Prostate gland (tissue), 2 donors: ENCODE data around the gene FHOD3. TPM values are rescaled to one million over a fixed set of nuclear protein-coding genes. Genes with fewer than 3 reads are reported as not detected.

Source experiments
- DNase-seq: peaks from one replicate; pipeline ENCODE4 v3.0.0-alpha.2; 2019; ENCODE audit warnings: low spot score
- H3K27ac ChIP-seq, 2 donors: fragments of 200-600 bp; sonication (generic); 2 replicates each; pipeline ENCODE4 v1.5.1; 2017 to 2019
- H3K27me3 ChIP-seq: fragments of 200-600 bp; sonication (generic); replicated peaks from 2 replicates; pipeline ENCODE4 v1.5.1; 2019; ENCODE audit not compliant: insufficient read depth
- H3K36me3 ChIP-seq, 2 donors: fragments of 200-600 bp; sonication (generic); 1 replicate in 1 of 2; 2 replicates in 1 of 2; pipeline versions ENCODE4 v1.5.1 to v1.8.1; 2017 to 2019
- H3K4me1 ChIP-seq: fragments of 200-600 bp; sonication (generic); replicated peaks from 2 replicates; pipeline ENCODE4 v1.5.1; 2019
- H3K4me3 ChIP-seq, 2 donors: fragments of 200-600 bp; sonication (generic); 2 replicates each; pipeline ENCODE4 v1.5.1; 2017 to 2019
- H3K9me3 ChIP-seq: fragments of 200-600 bp; sonication (generic); 2 replicates; pipeline ENCODE4 v1.5.1; 2017
- POLR2A ChIP-seq: fragments of 450-650 bp; IDR thresholded peaks from one replicate; pipeline ENCODE4 v1.6.1; 2016; ENCODE audit warnings: antibody characterized with exemption, mild to moderate bottlenecking
- POLR2AphosphoS5 ChIP-seq: sonication (generic); formaldehyde crosslinking; IDR thresholded peaks from one replicate; pipeline ENCODE4 v1.6.1; 2017; ENCODE audit warnings: antibody characterized with exemption
- WGBS: methylation state at CpG from one replicate; pipeline ENCODE4 v1.1.5; 2018; 5-methylcytosine and 5-hydroxymethylcytosine counted together
- intact Hi-C: fragments of 100-400 bp; cut with DNase I; formaldehyde crosslinking; loops from one replicate; pipeline ENCODE4 v1.14.2; 2022
- total RNA-seq, 2 donors: library from RNA; depleted of rRNA; stranded (reverse); fragments of >200 nt; gene quantifications; one replicate each; pipeline ENCODE4 v1.1.0, GENCODE V29; 2016
- TF ChIP-seq, protein P1 (sequence below), 4 experiments: fragments of 200-600 bp in 2 of 4; fragments of 450-650 bp in 2 of 4; sonication (generic) in 2 of 4; IDR thresholded peaks; 1 replicate in 3 of 4; 2 replicates in 1 of 4; pipeline ENCODE4 v1.5.1; 2016 to 2019; ENCODE audit warnings: antibody characterized with exemption in 4 of 4, mild to moderate bottlenecking in 2 of 4, moderate library complexity in 2 of 4

FHOD3 gene
- total RNA-seq, 2 donors from 2014 or later: 25.1 to 52.5 TPM

DNA sequence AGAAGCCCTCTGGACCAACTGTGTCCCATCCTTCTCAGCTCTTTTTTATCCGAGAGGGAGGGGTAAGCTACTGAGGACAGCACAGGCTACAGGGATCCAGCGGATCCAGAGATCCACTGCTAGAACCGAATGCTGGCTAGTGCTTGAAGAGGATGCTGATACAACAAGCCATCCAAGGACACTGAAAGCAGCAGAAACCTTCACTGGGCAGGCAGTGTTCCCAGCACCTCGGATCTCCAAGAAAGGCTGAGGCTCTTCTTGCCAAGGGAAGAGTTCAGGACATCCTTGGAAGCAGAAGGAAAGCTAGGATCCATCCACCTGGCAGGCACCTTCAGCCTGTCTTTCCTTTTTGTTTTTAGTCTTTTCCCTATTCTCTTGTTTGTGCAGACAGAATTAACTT, 13.2 kb upstream of the FHOD3 start:
- no peaks in the 10 kb centered on the region for H3K4me1 ChIP-seq
- WGBS: 47% methylated on average over 4 of the region's 4 CpGs
- DNase-seq: no peak
- H3K4me3 ChIP-seq: no peak overlapping the region
- H3K27ac ChIP-seq: no peak overlapping the region
- no peaks in the 10 kb centered on the region for H3K27me3 ChIP-seq
- no peaks in the 10 kb centered on the region for H3K9me3 ChIP-seq
- TF ChIP-seq POLR2A (no peak), POLR2AphosphoS5 (no peak)
- no peaks in the 10 kb centered on the region for H3K36me3 ChIP-seq
- intact Hi-C loops: loop anchor here (5.0 kb wide), 2 partner anchors 187 to 267 kb away; no protein-coding TSS in a partner anchor

DNA sequence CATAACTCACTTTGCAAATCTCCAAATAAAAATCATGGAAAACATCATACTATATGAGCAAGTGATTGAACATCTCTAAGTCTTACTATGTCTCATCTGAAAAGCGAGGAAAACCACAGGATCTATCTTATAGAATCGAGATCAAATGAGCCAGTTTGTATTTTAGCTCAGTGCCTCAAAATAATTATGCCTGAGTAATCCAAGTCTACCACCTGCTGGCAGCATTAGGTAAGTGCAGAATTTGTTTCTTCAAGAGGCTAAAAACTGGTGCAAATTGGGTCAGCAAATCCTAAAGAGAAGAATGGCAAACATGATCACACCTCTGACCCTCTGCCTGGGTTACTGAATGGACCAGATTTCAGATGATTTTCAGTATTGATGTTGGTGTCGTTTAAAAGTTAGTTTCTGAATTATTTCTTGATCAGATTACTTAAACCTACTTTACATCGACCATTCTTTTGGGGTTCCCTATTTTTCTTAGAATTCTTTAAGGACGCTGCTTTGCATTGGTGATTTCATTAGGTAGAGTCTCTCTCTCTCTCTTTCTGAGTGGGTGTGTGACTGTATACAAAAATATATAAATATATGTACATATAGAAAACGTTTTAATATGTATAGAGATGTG, 12.7 kb upstream of the FHOD3 start:
- Histone ChIP-seq H3K36me3 (no peaks in the 10 kb centered on the region), H3K27ac (no peak overlapping the region), H3K9me3 (no peaks in the 10 kb centered on the region), H3K4me1 (no peaks in the 10 kb centered on the region), H3K27me3 (no peaks in the 10 kb centered on the region), H3K4me3 (no peak overlapping the region)
- peak; percentile 53 for DNase-seq
- TF ChIP-seq POLR2AphosphoS5 (peak; percentile 35), POLR2A (no peak)
- TF ChIP-seq, protein P1, sequence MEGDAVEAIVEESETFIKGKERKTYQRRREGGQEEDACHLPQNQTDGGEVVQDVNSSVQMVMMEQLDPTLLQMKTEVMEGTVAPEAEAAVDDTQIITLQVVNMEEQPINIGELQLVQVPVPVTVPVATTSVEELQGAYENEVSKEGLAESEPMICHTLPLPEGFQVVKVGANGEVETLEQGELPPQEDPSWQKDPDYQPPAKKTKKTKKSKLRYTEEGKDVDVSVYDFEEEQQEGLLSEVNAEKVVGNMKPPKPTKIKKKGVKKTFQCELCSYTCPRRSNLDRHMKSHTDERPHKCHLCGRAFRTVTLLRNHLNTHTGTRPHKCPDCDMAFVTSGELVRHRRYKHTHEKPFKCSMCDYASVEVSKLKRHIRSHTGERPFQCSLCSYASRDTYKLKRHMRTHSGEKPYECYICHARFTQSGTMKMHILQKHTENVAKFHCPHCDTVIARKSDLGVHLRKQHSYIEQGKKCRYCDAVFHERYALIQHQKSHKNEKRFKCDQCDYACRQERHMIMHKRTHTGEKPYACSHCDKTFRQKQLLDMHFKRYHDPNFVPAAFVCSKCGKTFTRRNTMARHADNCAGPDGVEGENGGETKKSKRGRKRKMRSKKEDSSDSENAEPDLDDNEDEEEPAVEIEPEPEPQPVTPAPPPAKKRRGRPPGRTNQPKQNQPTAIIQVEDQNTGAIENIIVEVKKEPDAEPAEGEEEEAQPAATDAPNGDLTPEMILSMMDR (IDR thresholded peaks at IDR 0.05): peak; percentile 61 to 92 (median 90)
- 27% methylated on average over 6 of the region's 6 CpGs for WGBS
- intact Hi-C loops: loop anchor here (5.0 kb wide), 2 partner anchors 187 to 267 kb away; no protein-coding TSS in a partner anchor

DNA sequence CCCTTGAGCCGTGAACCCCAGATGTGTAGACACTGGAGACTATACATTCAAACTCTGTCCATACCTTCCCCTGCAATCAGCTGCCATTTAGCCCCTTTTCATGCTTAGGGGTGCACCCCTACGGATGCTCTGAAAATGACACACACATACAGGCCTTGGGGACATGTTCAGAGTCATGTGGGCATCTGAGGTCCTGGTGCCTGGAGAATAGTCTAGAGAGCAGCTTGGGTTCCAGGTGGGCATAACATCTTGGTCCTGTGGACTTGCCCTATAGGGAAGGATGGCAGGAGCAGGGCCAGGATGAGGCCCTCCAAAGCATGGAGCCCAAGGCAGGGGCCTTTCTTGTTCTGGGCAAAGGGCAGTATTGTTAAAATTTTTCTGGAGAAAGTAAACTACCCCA, 9.9 kb upstream of the FHOD3 start:
- Histone ChIP-seq H3K4me1 (no peaks in the 10 kb centered on the region), H3K36me3 (no peaks in the 10 kb centered on the region), H3K27ac (no peak overlapping the region), H3K9me3 (no peaks in the 10 kb centered on the region), H3K27me3 (no peaks in the 10 kb centered on the region), H3K4me3 (no peak overlapping the region)
- intact Hi-C loops: no loop called here
- 94% methylated on average over 2 of the region's 2 CpGs for WGBS
- TF ChIP-seq, protein P1 (IDR thresholded peaks at IDR 0.05): no peak
- TF ChIP-seq POLR2A (no peak), POLR2AphosphoS5 (no peak)
- no peak for DNase-seq

DNA sequence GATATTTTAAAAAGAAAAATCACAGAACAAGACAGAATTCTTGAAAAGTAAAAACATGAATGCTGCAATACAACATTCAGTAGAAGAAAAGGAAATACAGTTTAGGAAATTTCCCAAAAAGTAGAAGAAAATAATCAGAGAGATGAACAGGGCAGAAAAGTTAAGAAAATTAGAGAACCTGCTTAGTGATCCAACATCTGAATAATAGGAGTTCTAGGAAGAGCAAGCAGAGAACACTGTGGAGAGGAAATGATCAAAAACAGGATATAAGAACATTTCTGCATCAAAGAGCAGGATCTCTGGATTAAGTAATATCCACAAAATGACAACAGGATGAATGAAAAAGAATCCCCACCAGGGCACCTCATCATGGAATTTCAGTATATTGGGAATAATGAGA, 8.8 kb upstream of the FHOD3 start:
- DNase-seq: no peak
- Histone ChIP-seq H3K27ac (no peak overlapping the region), H3K27me3 (no peaks in the 10 kb centered on the region), H3K4me3 (no peak overlapping the region), H3K9me3 (no peaks in the 10 kb centered on the region), H3K4me1 (no peaks in the 10 kb centered on the region), H3K36me3 (no peaks in the 10 kb centered on the region)
- TF ChIP-seq POLR2AphosphoS5: no peak
- no peak for TF ChIP-seq POLR2A
- TF ChIP-seq, protein P1 (IDR thresholded peaks at IDR 0.05): no peak
- intact Hi-C loops: no loop called here

DNA sequence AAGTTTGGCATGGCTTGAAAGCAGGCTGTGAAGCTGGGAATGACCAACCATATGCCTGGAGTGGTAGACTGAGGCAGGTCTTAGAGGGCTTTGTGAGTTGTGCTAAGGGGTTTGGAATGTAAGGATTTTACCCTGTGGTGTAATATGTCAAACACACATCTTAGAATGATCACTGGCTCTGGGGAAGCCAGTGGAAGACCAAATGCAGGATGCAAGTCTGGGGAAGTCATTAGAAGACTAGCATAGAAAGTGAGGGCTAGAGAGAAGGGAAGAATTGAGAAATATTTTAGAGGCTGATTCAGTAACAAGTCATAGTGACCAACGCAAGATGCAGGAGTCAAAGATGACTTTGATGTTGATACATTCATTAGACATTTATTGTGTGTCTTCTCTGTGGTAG, 3.5 kb upstream of the FHOD3 start:
- Histone ChIP-seq H3K27ac (no peak overlapping the region), H3K27me3 (no peaks in the 10 kb centered on the region), H3K36me3 (no peaks in the 10 kb centered on the region), H3K4me1 (peaks cover 6% of the 10 kb centered on the region), H3K9me3 (no peaks in the 10 kb centered on the region), H3K4me3 (no peak overlapping the region)
- WGBS: 83% methylated on average over 1 of the region's 1 CpG
- intact Hi-C loops: loop anchor here (10.0 kb wide), 3 partner anchors 121 to 521 kb away; no protein-coding TSS in a partner anchor
- no peak for TF ChIP-seq POLR2A
- TF ChIP-seq, protein P1 (IDR thresholded peaks at IDR 0.05): no peak
- no peak for TF ChIP-seq POLR2AphosphoS5
- DNase-seq: no peak
